Right lobe of liver (tissue), 6 donors: ENCODE results near the gene ANKFN1. TPM values are rescaled to one million over a fixed set of nuclear protein-coding genes. Genes with fewer than 3 reads are reported as not detected.
A peak's percentile ranks its signal among the peaks of the same experiment; 100 is the strongest.

ENCODE experiments used
- ATAC-seq, 4 donors: fragments of 200-7000 bp; cut with Tn5 transposase; one replicate each; pipeline ENCODE4 v1.9.1; 2020; ENCODE audit warnings: mild to moderate bottlenecking in 4 of 4, moderate library complexity in 4 of 4
- DNase-seq, 3 donors: peaks; one replicate each; pipeline ENCODE4 v3.0.0-alpha.2; 2020
- H3K27ac ChIP-seq, 3 donors: fragments of 200-600 bp; one replicate each; pipeline ENCODE4 v1.8.0; 2022
- H3K27me3 ChIP-seq, 2 donors: fragments of 200-600 bp; one replicate each; pipeline ENCODE4 v1.8.0; 2022
- H3K36me3 ChIP-seq, 4 donors: fragments of 200-600 bp; sonication (generic) in 1 of 4; one replicate each; pipeline versions ENCODE4 v1.5.1 to v1.8.0; 2017 to 2022; ENCODE audit warnings: control low read depth in 1 of 4
- H3K4me1 ChIP-seq, 4 donors: fragments of 200-600 bp; sonication (generic) in 1 of 4; one replicate each; pipeline versions ENCODE4 v1.5.1 to v1.8.0; 2017 to 2022; ENCODE audit warnings: control low read depth in 1 of 4
- H3K4me3 ChIP-seq, 3 donors: fragments of 200-600 bp; one replicate each; pipeline ENCODE4 v1.8.0; 2022
- H3K9me3 ChIP-seq, 4 donors: fragments of 200-600 bp; sonication (generic) in 1 of 4; one replicate each; pipeline versions ENCODE4 v1.5.1 to v1.8.0; 2017 to 2022; ENCODE audit warnings: control low read depth in 1 of 4
- CTCF ChIP-seq, 4 donors: fragments of 200-600 bp in 3 of 4; fragments of 450-650 bp in 1 of 4; IDR thresholded peaks; one replicate each; pipeline versions ENCODE4 v1.5.1 to v1.8.0; 2016 to 2022; ENCODE audit warnings: antibody characterized with exemption in 4 of 4, mild to moderate bottlenecking in 2 of 4
- POLR2A ChIP-seq: fragments of 450-650 bp; IDR thresholded peaks from one replicate; pipeline ENCODE4 v1.6.1; 2017; ENCODE audit warnings: antibody characterized with exemption, mild to moderate bottlenecking
- WGBS: methylation state at CpG from one replicate; pipeline ENCODE4 v1.1.6; 2018; ENCODE audit warnings: low coverage, low lambda C conversion rate; ENCODE audit not compliant: insufficient coverage; ENCODE audit errors: missing lambda C conversion rate; 5-methylcytosine and 5-hydroxymethylcytosine counted together
- intact Hi-C, 2 donors: fragments of 100-400 bp; cut with DNase I; formaldehyde crosslinking; loops; one replicate each; pipeline versions ENCODE4 v1.11.2 to v1.14.1; 2022
- total RNA-seq, 6 experiments: library from RNA; depleted of rRNA in 2 of 6; stranded (reverse); fragments of >200 nt in 2 of 6; fragmentation: NEBNext Ultra II Directional in 3 of 6; extraction: Animal tissue kit (Norgen Biotek cat#: 25700) in 3 of 6; gene quantifications; one replicate each; pipeline versions ENCODE4 v1.1.0 to v1.2.4, GENCODE V29; 2016 to 2023
- donor health status: DM: no; HTN: yes; CAD: no.
- donor health status: DM: no; HTN: no; CAD: no.
- donor health status: DM: no; HTN: no; CAD: no.
- donor health status: DM: no; HTN: yes; CAD: no.
- donor health status: DM: no; HTN: yes; CAD: no.

ANKFN1 gene
- total RNA-seq, 6 experiments from 2014 or later = 0.11 TPM; not detected in 5

- H3K27ac ChIP-seq = no peak overlapping the region
- ATAC-seq (no peak), DNase-seq (no peak)
- 80% methylated on average over 3 of the region's 3 CpGs for WGBS
- no peaks in the 10 kb centered on the region for H3K36me3 ChIP-seq
- H3K27me3 ChIP-seq = no peaks in the 10 kb centered on the region
- H3K9me3 ChIP-seq = no peaks in the 10 kb centered on the region
- TF ChIP-seq CTCF (IDR thresholded peaks at IDR 0.05) = no peak
- intact Hi-C loops = no loop called here
- H3K4me3 ChIP-seq = no peak overlapping the region
- H3K4me1 ChIP-seq = no peaks in the 10 kb centered on the region
Observed at GRCh38 chr17:56471696-56472095, 318.4 kb downstream of the ANKFN1 start.

- H3K27ac ChIP-seq = no peak overlapping the region
- no peak for DNase-seq
- no peak for ATAC-seq
- TF ChIP-seq POLR2A (no peak), CTCF (IDR thresholded peaks at IDR 0.05) (no peak)
- H3K27me3 ChIP-seq = no peaks in the 10 kb centered on the region
- no peaks in the 10 kb centered on the region for H3K9me3 ChIP-seq
- H3K4me3 ChIP-seq = no peak overlapping the region
- no peaks in the 10 kb centered on the region for H3K4me1 ChIP-seq
- intact Hi-C loops = no loop called here
- 63% methylated on average over 1 of the region's 1 CpG for WGBS
- H3K36me3 ChIP-seq = no peaks in the 10 kb centered on the region
Observed at GRCh38 chr17:56475116-56475515, 321.8 kb downstream of the ANKFN1 start.

- TF ChIP-seq CTCF (IDR thresholded peaks at IDR 0.05) = peak; percentile 46 to 67 (median 54)
- no peak for TF ChIP-seq POLR2A
- Histone ChIP-seq H3K4me3 (no peak overlapping the region), H3K4me1 (no peaks in the 10 kb centered on the region), H3K27ac (no peak overlapping the region), H3K27me3 (no peaks in the 10 kb centered on the region), H3K36me3 (no peaks in the 10 kb centered on the region), H3K9me3 (no peaks in the 10 kb centered on the region)
- DNase-seq (no peak), ATAC-seq (peak; percentile 46 to 66 (median 60))
- 47% methylated on average over 7 of the region's 7 CpGs for WGBS
- intact Hi-C loops = no loop called here
Observed at GRCh38 chr17:56478836-56479447, 325.7 kb downstream of the ANKFN1 start.

- Histone ChIP-seq H3K36me3 (no peaks in the 10 kb centered on the region), H3K27me3 (no peaks in the 10 kb centered on the region), H3K4me1 (no peaks in the 10 kb centered on the region), H3K9me3 (no peaks in the 10 kb centered on the region), H3K4me3 (no peak overlapping the region), H3K27ac (no peak overlapping the region)
- intact Hi-C loops = no loop called here
- ATAC-seq (no peak), DNase-seq (no peak)
- WGBS = 33% methylated on average over 1 of the region's 1 CpG
- no peak for TF ChIP-seq CTCF (IDR thresholded peaks at IDR 0.05)
- no peak for TF ChIP-seq POLR2A
Observed at GRCh38 chr17:56480501-56480900, 327.2 kb downstream of the ANKFN1 start.

- H3K9me3 ChIP-seq = no peaks in the 10 kb centered on the region
- H3K4me3 ChIP-seq = no peak overlapping the region
- intact Hi-C loops = no loop called here
- DNase-seq = no peak
- no peaks in the 10 kb centered on the region for H3K36me3 ChIP-seq
- no peak for TF ChIP-seq POLR2A
- no peak for TF ChIP-seq CTCF (IDR thresholded peaks at IDR 0.05)
- ATAC-seq = no peak
- H3K27me3 ChIP-seq = no peaks in the 10 kb centered on the region
- H3K27ac ChIP-seq = no peak overlapping the region
- no peaks in the 10 kb centered on the region for H3K4me1 ChIP-seq
- WGBS = 61% methylated on average over 5 of the region's 5 CpGs
Observed at GRCh38 chr17:56481659-56482058, 328.4 kb downstream of the ANKFN1 start.
